Middle frontal gyrus (tissue), 1 donor: ENCODE results near the gene RNF223.
"Not testable (repeated sequence)": the region's sequence is repeated elsewhere in the genome, so short reads cannot be mapped to it uniquely, and the experiment has no call there.

Source experiments
- DNase-seq: peaks from one replicate; pipeline ENCODE4 v3.0.0-alpha.2; 2015; ENCODE audit warnings: low spot score; ENCODE audit errors: extremely low spot score

The RNF223 gene

DNA sequence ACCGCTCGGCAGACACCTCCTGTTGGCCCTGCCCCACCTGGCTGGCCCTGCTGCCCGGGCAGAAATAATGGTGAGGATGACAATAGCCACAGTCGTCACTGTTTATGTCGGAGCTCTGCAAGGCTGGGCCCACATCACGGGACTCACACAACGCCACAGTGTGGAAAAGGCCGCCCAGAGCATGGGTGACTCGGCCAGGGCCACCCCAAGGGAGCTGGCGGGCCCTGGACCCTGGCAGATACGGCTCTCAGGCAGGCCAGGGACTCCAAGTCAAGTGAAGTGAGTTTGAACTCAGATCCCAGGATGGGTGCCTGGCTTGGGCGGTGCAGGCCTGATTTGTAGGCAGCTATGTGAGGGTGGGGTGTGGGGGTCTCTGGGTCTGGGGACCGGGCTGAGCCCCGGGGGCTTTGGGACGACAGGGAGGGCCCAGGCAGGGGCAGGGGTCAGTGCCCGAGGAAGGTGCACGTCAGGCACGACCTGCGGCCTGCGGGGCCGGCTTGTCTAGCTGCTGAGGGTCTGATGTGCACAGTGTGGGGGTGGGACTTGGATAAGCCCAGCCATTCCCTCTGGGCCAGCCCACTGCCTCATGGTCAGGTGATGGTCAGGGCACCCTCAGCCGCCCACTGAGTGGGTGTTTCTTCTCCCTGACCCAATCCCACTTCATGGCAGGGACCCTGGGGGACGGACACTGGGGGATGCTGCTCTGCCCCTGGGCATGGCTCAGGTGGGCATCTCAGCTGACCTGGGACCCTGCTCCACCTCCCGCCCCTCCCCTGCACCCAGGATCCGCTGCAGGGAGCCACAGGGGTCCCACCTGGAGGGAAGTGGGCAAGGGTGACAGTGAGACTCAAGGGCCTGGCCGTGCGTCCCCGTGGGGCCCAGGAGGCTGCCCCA lies 1.0 kb downstream of the RNF223 start:
- no peak for DNase-seq

DNA sequence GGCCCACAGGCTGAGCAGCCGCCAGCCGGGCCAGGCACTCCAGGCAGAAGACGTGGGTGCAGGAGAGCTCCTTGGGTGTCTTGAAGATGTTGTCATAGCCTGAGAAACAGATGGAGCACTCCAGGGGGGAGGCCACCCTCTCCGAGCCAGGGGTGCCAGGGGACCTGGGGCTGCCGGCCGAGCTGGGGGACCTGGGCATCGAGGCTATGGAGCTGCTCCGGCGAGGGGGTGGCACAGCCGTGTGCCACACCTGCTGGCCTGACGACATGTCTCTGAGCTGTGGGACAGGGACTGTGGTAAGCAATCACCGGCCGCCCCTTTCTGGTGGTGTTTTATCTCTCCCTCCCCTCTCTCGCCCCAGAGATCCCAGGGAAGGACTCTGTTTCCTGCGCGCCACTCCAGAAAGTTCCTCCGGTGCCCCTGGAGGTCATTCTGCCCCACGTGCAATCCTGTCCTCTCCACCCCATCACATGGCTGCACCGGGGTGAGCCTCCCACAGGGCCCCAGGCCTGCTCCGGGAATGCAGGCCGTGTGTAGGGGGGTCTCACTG lies 1.7 kb downstream of the RNF223 start:
- no peak for DNase-seq

DNA sequence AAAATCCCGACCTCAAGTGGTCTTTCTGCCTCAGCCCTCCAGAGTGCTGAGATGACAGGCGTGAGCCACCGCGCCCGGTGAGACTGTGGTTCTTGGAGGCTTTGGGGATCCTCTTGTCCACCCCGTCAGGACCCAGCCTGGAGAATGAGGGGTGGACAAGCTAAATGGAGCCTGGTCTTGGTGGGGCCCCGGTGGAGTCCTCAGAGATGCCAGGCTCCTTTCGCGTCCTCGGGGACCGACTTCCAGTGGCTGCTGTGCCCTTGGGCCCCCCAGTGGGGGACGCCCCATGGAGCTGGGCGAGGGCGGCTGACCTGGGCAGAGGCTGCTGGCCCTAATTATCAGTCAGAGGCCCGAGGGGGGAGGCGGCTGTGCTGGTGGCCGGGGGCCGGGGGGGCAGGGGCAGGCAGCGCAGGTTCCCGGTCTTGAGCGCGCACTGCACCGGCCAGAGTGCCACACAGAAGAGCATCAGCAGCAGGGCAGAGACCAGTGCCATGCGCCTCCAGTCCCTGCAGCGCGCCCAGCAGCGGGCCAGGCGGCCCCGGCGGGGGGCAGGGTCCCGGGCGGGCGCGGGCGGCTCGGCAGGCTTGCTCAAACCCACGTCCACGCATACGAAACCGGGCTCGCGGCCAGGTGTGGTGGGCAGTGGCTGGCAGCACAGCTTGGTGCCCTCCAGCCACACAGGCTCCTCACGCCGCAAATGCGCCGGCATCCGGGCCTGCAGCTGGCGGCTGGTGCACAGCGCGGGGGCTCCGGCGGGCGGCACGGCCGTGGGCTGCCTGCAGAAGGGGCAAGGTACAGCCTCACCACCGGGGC lies 2.4 kb downstream of the RNF223 start:
- no peak for DNase-seq

DNA sequence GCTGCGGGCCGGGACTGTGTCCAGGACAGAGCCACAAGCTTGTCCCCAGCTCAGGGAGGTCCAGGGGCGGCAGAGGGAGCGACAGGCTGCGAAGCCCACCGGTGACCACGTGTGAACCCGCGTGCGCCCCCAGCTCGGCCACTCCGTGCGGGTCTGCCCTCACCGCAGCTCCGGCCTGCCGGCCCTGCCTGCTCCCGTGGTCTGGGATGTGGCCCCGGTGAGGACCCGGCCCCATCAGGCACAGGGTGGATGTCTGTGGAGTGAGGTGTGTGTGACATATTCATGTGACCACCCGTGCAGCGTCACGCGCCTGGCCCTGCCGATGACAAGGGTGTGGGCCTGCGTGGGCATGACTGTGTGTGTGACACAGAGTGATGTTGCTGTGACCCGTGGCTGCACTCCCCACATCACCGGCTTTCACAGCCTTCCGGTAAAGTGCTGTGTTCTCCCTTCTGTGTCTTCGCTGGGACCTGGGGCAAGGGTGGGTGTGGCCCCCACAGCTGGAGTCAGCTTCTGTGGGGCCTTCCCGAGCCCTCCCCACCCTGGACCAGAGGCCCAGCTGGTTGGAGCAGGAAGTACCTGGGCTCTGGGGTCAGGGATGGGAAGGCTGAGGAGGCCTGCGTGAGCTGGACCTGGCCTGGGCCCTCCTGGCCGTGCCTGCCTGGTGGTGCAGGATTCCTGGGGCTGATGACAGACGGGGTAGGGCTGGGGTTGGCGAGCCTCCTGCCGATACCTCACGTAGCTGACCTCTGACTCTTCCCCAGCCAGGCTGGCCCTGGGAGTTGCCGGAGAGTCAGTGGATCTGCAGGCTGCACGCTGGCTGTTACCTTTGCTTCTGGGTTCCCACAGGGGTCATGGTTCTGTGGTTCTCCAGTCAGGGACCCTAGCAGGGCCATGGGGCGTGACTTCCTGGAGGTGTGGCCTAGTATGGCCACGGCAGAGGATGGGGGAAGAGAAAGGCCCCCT lies 4.1 kb downstream of the RNF223 start:
- no peak for DNase-seq

DNA sequence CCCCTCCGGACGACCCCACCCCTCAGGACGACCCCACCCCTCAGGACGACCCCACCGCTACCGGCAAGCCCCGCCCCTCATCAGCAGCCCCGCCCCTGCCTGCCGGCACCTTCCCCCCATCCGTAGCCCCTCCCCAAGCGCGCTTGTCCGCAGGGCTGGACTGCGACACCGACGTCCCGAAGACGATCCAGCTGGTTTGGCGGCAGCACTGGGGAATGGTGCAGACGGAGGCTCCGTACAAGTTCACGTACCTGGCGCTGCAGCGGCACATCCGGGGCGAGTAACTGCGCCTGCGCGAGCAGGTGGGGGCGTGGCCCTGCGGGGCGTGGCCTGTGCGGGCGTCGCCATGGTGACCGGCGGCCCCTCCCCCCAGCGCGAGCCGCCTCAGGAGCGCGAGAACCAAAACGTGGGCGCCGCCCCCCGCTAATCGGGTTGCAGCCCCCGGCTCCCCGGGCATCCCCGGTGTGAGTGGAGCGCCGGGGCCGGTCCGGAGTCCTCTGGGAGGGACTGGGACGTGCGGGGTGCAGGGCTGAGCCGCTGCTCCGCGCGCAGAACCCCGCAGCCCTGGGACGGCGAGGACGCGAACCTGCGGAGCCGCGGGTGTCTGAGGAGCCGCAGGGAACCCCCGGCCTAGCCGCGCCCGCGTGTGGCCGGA lies 4.9 kb downstream of the RNF223 start:
- DNase-seq, result no peak

DNA sequence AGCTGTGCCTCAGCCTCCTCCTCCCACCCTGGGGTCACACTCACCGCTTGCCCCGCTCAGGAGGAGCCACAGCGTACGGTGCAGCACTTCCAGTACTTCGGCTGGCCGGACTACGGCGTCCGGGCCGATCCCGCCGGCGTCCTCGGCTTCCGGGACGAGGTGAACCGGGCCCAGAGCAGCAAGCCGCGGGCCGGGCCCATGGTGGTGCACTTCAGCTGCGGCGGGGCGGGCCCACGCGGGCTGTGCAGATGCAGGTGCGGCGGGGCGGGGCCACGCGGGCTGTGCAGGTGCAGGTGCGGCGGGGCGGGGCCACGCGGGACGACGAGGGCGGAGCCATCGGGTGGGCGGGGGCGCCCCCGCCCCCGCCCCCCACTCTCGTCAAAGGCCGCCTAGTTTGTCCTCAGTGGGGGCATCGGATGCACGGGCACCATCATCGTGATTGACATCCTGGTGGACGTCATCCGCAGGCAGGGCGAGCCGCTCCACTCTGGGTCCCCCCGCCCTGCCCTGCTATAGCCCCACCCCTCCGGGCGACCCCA lies 5.5 kb downstream of the RNF223 start:
- no peak for DNase-seq

DNA sequence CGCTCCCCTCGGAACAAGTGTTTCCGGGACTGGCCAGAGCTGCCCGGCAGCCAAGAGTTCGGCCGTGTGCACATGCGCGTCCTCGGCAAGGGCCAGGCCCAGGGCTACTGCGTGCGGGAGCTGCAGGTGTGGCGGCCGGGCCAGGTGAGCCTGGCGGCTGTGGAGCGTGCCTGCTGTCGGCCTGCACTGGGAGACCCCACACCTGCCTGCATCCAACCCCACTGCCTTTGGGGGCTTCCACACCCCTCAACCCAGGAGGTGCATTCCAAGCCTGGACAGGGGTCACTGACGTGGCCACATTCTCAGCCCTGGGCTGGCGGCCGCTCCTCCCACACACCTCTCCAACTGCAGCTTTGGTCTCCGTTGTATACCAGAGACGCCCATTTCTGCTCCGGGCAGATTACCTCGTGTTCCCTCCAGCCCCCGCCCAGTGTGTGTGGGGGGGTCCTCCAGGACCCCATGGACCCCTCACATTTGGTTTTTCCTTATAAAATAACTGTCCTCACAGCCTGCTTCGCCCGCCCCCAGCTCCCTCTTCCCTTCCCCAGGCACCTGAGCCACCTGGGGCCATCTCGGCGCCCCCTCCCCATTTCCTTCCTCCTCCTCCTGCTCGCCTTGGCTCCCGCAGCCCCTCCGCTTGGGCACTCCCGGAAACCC lies 6.1 kb downstream of the RNF223 start:
- DNase-seq, result no peak

DNA sequence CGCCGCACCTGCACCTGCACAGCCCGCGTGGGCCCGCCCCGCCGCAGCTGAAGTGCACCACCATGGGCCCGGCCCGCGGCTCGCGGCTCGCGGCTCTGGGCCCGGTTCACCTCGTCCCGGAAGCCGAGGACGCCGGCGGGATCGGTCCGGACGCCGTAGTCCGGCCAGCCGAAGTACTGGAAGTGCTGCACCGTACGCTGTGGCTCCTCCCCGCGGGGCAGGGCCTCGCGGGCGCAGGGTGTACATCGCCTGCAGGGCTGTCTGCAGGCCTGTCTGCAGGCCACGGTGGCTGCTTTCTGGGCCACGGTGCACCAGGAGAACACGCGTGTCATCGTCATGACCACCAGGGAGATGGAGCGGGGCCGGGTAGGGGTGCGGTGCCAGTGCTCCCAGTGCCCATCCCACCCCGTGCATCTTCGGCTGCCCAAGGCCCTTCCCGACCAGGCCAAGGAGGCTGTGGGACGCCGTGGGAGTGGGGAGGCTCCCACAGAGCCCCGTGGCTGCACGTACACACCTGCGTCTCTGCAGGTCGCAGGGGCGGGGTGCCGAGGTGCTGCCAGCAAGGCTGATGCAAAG lies 6.7 kb downstream of the RNF223 start:
- no peak for DNase-seq

DNA sequence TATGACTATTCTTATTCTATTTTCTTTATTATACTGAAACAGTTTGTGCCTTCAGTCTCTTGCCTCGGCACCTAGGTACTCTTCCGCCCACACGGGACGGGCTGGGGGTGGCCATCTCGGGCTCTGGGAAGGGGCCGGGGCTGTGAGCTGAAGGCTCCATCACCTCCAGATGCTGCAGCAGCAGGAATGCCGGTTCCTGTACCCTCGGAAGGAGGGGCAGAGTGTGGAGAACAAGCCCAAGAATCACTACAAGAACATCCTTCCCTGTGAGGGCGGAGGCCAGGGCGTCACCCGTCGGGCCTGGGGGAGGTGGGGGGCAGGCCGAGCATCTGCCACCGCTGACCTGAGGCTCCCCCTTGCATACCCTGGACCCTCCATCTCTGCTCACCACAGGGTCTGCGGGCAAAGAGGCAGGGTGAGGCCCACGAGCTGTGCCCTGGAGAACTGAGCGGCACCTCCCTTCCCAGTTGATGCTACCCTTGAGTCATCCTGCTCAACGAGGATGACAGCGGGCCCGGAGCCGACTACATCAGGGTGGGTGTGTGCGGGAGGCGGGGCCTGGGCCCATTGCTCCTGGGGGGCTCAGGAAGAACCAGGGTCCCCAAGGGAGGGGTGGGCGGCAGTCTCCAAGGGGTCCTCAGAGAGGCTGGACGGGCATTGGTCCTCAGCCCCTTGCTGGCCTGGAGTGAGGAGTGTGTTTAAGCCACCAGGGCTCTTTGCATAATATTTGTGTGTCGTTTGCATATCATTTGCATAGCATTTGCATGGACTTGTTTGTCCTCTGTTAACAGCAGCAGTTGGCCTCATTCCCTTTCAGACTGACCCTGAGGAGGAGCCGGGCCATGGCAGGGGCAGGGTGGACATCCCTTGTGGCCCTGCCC lies 7.5 kb downstream of the RNF223 start:
- no peak for DNase-seq

DNA sequence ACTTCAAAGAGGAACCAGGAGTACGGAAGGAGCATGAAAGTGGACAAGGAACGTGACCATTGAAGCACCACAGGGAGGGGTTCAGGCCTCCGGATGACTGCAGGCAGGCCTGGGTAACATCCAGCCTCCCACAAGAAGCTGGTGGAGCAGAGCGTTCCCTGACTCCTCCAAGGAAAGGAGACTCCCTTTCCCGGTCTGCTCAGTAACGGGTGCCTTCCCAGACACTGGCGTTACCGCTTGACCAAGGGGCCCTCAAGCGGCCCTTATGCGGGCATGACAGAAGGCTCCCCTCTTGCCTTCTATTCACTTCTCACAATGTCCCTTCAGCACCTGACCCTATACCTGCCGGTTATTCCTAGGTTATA lies 8.2 kb downstream of the RNF223 start:
- not testable (repeated sequence) for DNase-seq

DNA sequence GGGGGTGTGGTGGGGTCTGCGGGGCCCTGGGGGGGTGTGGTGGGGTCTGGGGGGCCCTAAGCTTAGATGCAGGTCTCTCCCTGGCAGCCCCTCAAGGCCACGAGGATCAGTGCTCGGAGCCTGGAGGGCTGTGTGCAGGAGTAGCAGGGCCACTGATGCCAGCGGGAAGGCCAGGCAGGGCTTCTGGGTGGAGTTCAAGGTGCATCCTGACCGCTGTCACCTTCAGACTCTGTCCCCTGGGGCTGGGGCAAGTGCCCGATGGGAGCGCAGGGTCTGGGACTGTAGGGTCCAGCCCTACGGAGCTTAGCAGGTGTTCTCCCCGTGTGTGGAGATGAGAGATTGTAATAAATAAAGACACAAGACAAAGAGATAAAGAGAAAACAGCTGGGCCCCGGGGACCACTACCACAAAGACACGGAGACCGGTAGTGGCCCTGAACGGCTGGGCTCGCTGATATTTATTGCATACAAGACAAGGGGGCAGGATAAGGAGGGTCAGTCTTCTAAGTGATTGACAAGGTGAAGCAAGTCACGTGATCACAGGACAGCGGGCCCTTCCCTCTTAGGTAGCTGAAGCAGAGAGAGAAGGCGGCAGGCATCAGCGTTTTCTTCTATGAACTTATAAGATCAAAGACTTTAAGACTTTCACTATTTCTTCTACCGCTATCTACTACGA lies 8.7 kb downstream of the RNF223 start:
- DNase-seq, result no peak

DNA sequence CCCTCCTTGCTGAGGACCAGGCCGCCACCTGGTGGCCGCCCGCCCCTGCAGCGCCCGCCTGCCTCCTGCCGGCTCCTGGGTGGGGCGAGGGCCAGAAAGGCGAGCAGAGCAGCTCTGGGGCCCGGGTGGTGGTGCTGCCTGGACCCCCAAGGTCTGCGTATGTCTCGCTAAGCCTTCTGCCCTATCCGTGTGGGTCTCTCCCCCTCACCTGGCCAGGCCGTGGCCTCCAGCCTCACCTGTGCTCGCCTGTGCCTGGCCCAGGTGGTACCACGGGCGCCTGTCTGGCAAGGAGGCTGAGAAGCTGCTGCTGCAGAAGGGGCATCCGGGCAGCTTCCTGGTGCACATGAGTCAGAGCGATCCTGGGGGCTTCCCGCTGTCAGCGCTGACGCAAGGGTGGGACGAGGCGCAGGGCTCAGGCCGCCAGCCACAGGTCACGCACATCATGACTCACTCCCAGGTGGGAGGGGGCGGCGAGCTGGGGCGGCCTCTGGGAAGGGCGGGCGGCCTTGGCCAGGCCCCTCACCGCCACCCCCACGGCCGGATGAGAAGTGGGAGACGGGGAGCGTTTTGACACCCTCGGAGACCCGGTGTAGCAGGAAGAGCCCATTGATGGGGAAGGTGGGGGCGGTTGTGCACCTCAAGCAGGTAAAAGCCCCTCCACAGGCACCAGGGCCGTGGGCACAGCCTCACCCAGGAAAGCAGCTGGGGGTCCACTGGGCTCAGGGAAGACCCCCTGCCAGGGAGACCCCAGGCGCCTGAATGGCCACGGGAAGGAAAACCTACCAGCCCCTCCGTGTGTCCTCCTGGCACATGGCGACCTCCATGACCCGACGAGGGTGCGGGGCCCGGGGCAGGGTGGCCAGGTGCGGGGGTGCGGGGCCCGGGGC lies 9.9 kb downstream of the RNF223 start:
- DNase-seq, result no peak

DNA sequence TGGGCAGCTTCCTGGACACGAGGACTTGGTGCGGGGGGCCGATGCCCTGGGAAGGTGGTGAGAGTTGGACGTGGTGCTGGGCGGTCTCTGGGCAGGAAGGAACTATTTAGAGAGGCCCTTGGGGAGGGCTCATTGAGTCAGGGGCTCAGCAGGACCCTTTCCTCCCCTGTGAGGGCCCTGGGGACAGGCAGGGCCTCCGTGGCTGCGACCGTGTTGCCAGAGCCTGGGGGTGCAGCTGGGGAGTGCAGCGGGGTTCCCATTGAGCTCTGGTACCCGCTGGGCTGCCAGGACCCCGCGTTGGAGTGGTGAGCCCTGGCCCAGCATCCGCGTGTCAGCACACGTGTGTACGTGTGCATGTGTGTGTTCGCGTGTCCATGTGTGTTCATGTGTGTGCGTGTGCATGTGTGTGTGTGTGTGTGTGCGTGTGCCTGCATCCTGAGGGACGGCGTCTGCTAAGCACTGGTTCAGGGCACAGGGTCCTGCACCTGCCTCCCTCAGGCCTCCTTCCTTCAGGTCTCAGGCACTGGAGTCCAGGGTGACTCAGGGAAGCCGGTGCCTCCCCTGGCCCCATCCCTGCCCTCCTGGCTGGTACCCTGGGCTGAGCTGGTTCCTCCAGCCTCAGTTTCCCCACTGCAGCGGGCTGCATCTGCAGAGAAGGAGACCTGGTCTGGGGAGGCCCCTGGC lies 10.7 kb downstream of the RNF223 start:
- no peak for DNase-seq

DNA sequence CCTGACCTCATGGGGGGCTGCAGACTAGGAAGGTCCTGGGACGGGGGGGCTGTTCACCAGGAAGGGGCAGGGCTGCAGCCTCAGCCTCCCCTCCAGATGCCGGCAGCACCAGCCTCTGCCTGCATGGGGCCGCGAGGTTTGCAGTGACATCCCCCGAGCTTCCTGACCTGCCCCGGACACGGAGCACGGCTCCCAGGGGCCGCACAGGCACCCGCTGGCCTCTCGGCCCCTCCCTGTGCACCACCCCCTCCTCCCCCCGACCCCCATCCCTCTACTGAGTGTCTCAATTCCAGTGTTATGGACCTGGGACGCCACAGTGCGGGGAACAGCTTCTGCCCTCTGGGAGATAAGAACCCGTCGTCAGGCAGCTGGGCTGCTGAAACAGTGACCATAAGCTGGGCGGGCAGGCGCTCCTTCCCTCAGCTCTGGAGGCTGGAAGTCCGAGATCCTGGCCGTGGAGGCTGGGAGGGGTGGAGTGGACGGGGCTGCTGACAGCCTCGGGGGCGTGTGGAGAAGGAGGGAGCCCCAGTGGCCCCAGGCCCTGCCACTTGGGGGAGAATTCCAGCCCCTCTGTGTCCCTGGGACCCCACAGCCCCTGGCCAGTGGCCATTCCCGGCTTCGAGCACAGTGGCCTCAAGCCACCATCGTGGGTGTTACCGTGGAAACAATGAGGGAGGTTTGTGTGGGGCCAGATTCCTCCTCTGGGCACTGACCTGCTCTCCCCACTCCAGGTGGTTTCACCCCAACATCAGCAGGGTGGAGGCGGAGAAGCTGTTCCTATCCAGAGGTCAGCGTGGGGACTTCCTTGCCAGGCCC lies 11.6 kb downstream of the RNF223 start:
- DNase-seq, result no peak

DNA sequence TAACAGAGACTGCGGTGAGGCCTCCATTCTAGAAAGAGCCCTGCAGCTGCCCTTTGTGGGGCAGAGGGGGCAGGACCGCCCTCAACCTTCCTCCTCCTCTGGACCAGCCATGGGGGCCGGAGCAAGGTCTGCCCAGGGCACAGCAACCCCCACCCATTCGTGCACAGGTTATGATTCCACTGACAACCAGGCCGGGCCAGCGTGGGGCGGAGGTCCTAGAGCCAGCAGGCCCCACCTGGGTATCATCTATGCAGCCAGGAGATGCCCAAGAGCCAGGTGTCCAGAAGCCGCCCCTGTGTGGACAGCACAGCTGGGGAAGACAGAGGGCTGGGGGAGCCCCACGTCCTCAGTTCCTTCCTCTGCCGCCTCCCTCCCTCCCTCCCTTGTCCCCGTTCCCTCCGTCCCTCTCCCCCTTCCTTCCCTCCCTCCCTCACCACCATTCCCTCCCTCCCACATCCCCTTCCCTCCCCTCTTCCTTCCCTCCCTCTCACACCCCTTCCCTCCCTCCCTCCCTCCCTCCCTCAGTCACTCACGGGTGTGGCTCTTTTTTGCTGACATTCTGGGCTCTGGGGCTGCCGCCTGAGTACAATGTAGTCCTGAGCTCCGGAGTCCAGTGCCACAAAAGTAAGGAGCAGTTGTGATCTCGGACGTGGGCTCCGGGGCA lies 12.3 kb downstream of the RNF223 start:
- no peak for DNase-seq
